ENCODE results near the gene NR4A3.

NR4A3 gene

GRCh38 chr9:99860266-99860665, 38.6 kb downstream of the NR4A3 start:
- POLR2A ChIA-PET: no interaction called here
- TF ChIP-seq CTCF (IDR thresholded peaks at IDR 0.05; ENCODE audit: insufficient read depth, low read length, missing control alignments): no peak
- CTCF ChIA-PET: interaction anchor here (0.6 to 1.4 kb wide), 3 partner anchors 10 to 21 kb away, joined by 3 read pairs; no protein-coding TSS in a partner anchor
- no peak for DNase-seq (ENCODE audit: low read depth, low spot score)
- no peak overlapping the region for H3K4me3 ChIP-seq (ENCODE audit: low read depth, low read length)

- POLR2A ChIA-PET: no interaction called here
- no peak for TF ChIP-seq CTCF (IDR thresholded peaks at IDR 0.05; ENCODE audit: insufficient read depth, low read length, missing control alignments)
- H3K4me3 ChIP-seq (ENCODE audit: low read depth, low read length): no peak overlapping the region
- no peak for DNase-seq (ENCODE audit: low read depth, low spot score)
- CTCF ChIA-PET: interaction anchor here (0.8 kb wide), 1 partner anchor 182 kb away, joined by 3 read pairs; no protein-coding TSS in a partner anchor
Observed at GRCh38 chr9:99863955-99864354, 42.3 kb downstream of the NR4A3 start.

- no peak overlapping the region for H3K4me3 ChIP-seq (ENCODE audit: low read depth, low read length)
- CTCF ChIA-PET: no interaction called here
- DNase-seq (ENCODE audit: low read depth, low spot score): no peak
- POLR2A ChIA-PET: no interaction called here
- no peak for TF ChIP-seq CTCF (IDR thresholded peaks at IDR 0.05; ENCODE audit: insufficient read depth, low read length, missing control alignments)
Observed at GRCh38 chr9:99866398-99866797, 44.7 kb downstream of the NR4A3 start.

GRCh38 chr9:99867536-99867935, 45.9 kb downstream of the NR4A3 start:
- no peak overlapping the region for H3K4me3 ChIP-seq (ENCODE audit: low read depth, low read length)
- DNase-seq (ENCODE audit: low read depth, low spot score): no peak
- POLR2A ChIA-PET: no interaction called here
- CTCF ChIA-PET: no interaction called here
- TF ChIP-seq CTCF (IDR thresholded peaks at IDR 0.05; ENCODE audit: insufficient read depth, low read length, missing control alignments): no peak

- no peak for TF ChIP-seq CTCF (IDR thresholded peaks at IDR 0.05; ENCODE audit: insufficient read depth, low read length, missing control alignments)
- ChIA-PET CTCF (no interaction called here), POLR2A (no interaction called here)
- DNase-seq (ENCODE audit: low read depth, low spot score): no peak
- H3K4me3 ChIP-seq (ENCODE audit: low read depth, low read length): no peak overlapping the region
Observed at GRCh38 chr9:99867968-99868367, 46.3 kb downstream of the NR4A3 start.

- no peak overlapping the region for H3K4me3 ChIP-seq (ENCODE audit: low read depth, low read length)
- POLR2A ChIA-PET: no interaction called here
- CTCF ChIA-PET: interaction anchor here (0.6 kb wide), 1 partner anchor 79 kb away, joined by 6 read pairs; no protein-coding TSS in a partner anchor
- DNase-seq (ENCODE audit: low read depth, low spot score): no peak
- no peak for TF ChIP-seq CTCF (IDR thresholded peaks at IDR 0.05; ENCODE audit: insufficient read depth, low read length, missing control alignments)
Observed at GRCh38 chr9:99868845-99869244, 47.2 kb downstream of the NR4A3 start.

All from AG04449 (cell line).